Measurements from ENCODE around the gene GDF15.
"Not testable (repeated sequence)": the region's sequence is repeated elsewhere in the genome, so short reads cannot be mapped to it uniquely, and the experiment has no call there.

Gene GDF15

GRCh38 chr19:18362934-18363542, 22.9 kb upstream of the GDF15 start:
- DNase-seq (ENCODE audit: low read depth), result no peak
- TF ChIP-seq CTCF (IDR thresholded peaks at IDR 0.05; ENCODE audit: low read depth, low read length) (no peak), POLR2A (IDR thresholded peaks at IDR 0.05; ENCODE audit: extremely low read depth, insufficient read length) (no peak), MYC (IDR thresholded peaks at IDR 0.05; ENCODE audit: low read depth, low read length) (no peak), MAX (IDR thresholded peaks at IDR 0.05; ENCODE audit: low read depth, low read length) (no peak)
- H3K4me3 ChIP-seq (ENCODE audit: low read depth, low read length), result no peak overlapping the region

GRCh38 chr19:18363787-18364186, 22.2 kb upstream of the GDF15 start:
- no peak overlapping the region for H3K4me3 ChIP-seq (ENCODE audit: low read depth, low read length)
- DNase-seq (ENCODE audit: low read depth), result no peak
- TF ChIP-seq MYC (IDR thresholded peaks at IDR 0.05; ENCODE audit: low read depth, low read length) (no peak), POLR2A (IDR thresholded peaks at IDR 0.05; ENCODE audit: extremely low read depth, insufficient read length) (no peak), CTCF (IDR thresholded peaks at IDR 0.05; ENCODE audit: low read depth, low read length) (no peak)

- H3K4me3 ChIP-seq (ENCODE audit: low read depth, low read length); DNase-seq (ENCODE audit: low read depth): not testable (repeated sequence)
These were observed 21.6 kb upstream of the GDF15 start for GRCh38 chr19:18364277-18364825.

GRCh38 chr19:18364826-18365528, 21.0 kb upstream of the GDF15 start:
- TF ChIP-seq MAX (IDR thresholded peaks at IDR 0.05; ENCODE audit: low read depth, low read length), result no peak
- no peak for TF ChIP-seq CTCF (IDR thresholded peaks at IDR 0.05; ENCODE audit: low read depth, low read length)
- TF ChIP-seq POLR2A (IDR thresholded peaks at IDR 0.05; ENCODE audit: extremely low read depth, insufficient read length), result no peak
- no peak for TF ChIP-seq MYC (IDR thresholded peaks at IDR 0.05; ENCODE audit: low read depth, low read length)
- no peak overlapping the region for H3K4me3 ChIP-seq (ENCODE audit: low read depth, low read length)
- peak; percentile 73 for DNase-seq (ENCODE audit: low read depth)

GRCh38 chr19:18366021-18366435, 19.9 kb upstream of the GDF15 start:
- TF ChIP-seq CTCF (IDR thresholded peaks at IDR 0.05; ENCODE audit: low read depth, low read length), result no peak
- TF ChIP-seq MYC (IDR thresholded peaks at IDR 0.05; ENCODE audit: low read depth, low read length), result no peak
- TF ChIP-seq POLR2A (IDR thresholded peaks at IDR 0.05; ENCODE audit: extremely low read depth, insufficient read length), result no peak
- TF ChIP-seq MAX (IDR thresholded peaks at IDR 0.05; ENCODE audit: low read depth, low read length), result no peak
- H3K4me3 ChIP-seq (ENCODE audit: low read depth, low read length), result no peak overlapping the region
- no peak for DNase-seq (ENCODE audit: low read depth)

GRCh38 chr19:18368504-18369222, 17.3 kb upstream of the GDF15 start:
- no peak overlapping the region for H3K4me3 ChIP-seq (ENCODE audit: low read depth, low read length)
- DNase-seq (ENCODE audit: low read depth), result no peak
- TF ChIP-seq POLR2A (IDR thresholded peaks at IDR 0.05; ENCODE audit: extremely low read depth, insufficient read length) (no peak), MYC (IDR thresholded peaks at IDR 0.05; ENCODE audit: low read depth, low read length) (no peak), MAX (IDR thresholded peaks at IDR 0.05; ENCODE audit: low read depth, low read length) (no peak), CTCF (IDR thresholded peaks at IDR 0.05; ENCODE audit: low read depth, low read length) (no peak)

Data from NB4 (cell line).